Endothelial cell of umbilical vein (primary cell): Measurements from ENCODE around the gene IL4I1.

Experiments
- CTCF ChIP-seq, 2 donors: IDR thresholded peaks; 1 replicate in 1 of 2; 2 replicates in 1 of 2; pipeline ENCODE4 v1.5.1; 2011; ENCODE audit warnings: low read length in 2 of 2, mild to moderate bottlenecking in 2 of 2, moderate library complexity in 2 of 2, control low read depth in 1 of 2, inconsistent platforms in 1 of 2, low read depth in 1 of 2; ENCODE audit not compliant: insufficient read depth in 1 of 2; ENCODE audit errors: extremely low read depth in 1 of 2
- EZH2 ChIP-seq: IDR thresholded peaks from 2 replicates; pipeline ENCODE4 v1.6.1; 2012; ENCODE audit warnings: borderline replicate concordance, low read depth, mild to moderate bottlenecking, moderate library complexity, low read length, inconsistent platforms; ENCODE audit not compliant: severe bottlenecking
- FOS ChIP-seq: IDR thresholded peaks from 2 replicates; pipeline ENCODE4 v1.6.1; 2011; ENCODE audit warnings: mild to moderate bottlenecking, low read length, moderate library complexity, borderline replicate concordance; ENCODE audit not compliant: insufficient read depth
- GATA2 ChIP-seq: IDR thresholded peaks from 2 replicates; pipeline ENCODE4 v1.7.0; 2011; ENCODE audit warnings: low read depth, mild to moderate bottlenecking, moderate library complexity, mixed read lengths, low read length; ENCODE audit not compliant: insufficient read length, insufficient read depth
- JUN ChIP-seq: IDR thresholded peaks from 2 replicates; pipeline ENCODE4 v1.6.1; 2011; ENCODE audit warnings: borderline replicate concordance, low read depth; ENCODE audit not compliant: insufficient read length, insufficient read depth
- MAX ChIP-seq: IDR thresholded peaks from 2 replicates; pipeline ENCODE4 v1.6.1; 2011; ENCODE audit not compliant: insufficient read depth, insufficient read length
- MYC ChIP-seq: IDR thresholded peaks from one replicate; pipeline ENCODE4 v1.6.1; 2011; ENCODE audit warnings: mild to moderate bottlenecking, low read depth, low read length
- POLR2A ChIP-seq: IDR thresholded peaks from 2 replicates; pipeline ENCODE4 v1.6.1; 2012; ENCODE audit warnings: low read depth, mild to moderate bottlenecking, control low read depth, low read length
- POLR2AphosphoS5 ChIP-seq: IDR thresholded peaks from 2 replicates; pipeline ENCODE4 v1.6.1; 2012; ENCODE audit warnings: low read depth, mild to moderate bottlenecking, control low read depth, low read length, moderate library complexity; ENCODE audit not compliant: insufficient read depth

- TF ChIP-seq FOS (no peak), EZH2 (no peak), POLR2AphosphoS5 (no peak), POLR2A (no peak), CTCF (IDR thresholded peaks at IDR 0.05; ENCODE audit: extremely low read depth in 1 of 2, insufficient read depth in 1 of 2, low read depth in 1 of 2, low read length in 2 of 2) (no peak), GATA2 (no peak), JUN (no peak), MAX (no peak), MYC (no peak)
Measured at GRCh38 chr19:49855277-49855675, 41.4 kb downstream of the IL4I1 start.
